ENCODE results near the gene IFIT3.

IFIT3 gene

GRCh38 chr10:89389254-89389653 lies 61.5 kb downstream of the IFIT3 start:
- no peak overlapping the region for H3K4me3 ChIP-seq
- H3K36me3 ChIP-seq: no peaks in the 10 kb centered on the region
- H3K27me3 ChIP-seq: no peaks in the 10 kb centered on the region
- no peak overlapping the region for H3K9ac ChIP-seq
- no peak for TF ChIP-seq Cebpa-rat (IDR thresholded peaks at IDR 0.05)
- no peak overlapping the region for H3K27ac ChIP-seq
- no peaks in the 10 kb centered on the region for H3K9me3 ChIP-seq
- no peak overlapping the region for H3K4me2 ChIP-seq
- H3K4me1 ChIP-seq: peaks cover 47% of the 10 kb centered on the region
- no peaks in the 10 kb centered on the region for H4K20me1 ChIP-seq
